Liver (tissue), 9 donors: ENCODE data around the gene TYMS. TPM values are rescaled to one million over a fixed set of nuclear protein-coding genes. Genes with fewer than 3 reads are reported as not detected.

ENCODE experiments used
- DNase-seq: peaks from one replicate; pipeline ENCODE4 v3.0.0-alpha.2; 2017; ENCODE audit warnings: low spot score
- H3K27ac ChIP-seq, 2 donors: one replicate each; pipeline ENCODE4 v1.7.0; 2013; ENCODE audit warnings: inconsistent platforms in 2 of 2, low read length in 2 of 2, control low read depth in 1 of 2, low read depth in 1 of 2, mild to moderate bottlenecking in 1 of 2
- H3K27me3 ChIP-seq, 4 donors: one replicate each; pipeline versions ENCODE4 v1.6.1 to v1.7.0; 2013; ENCODE audit warnings: low read length in 3 of 4, inconsistent platforms in 1 of 4, mild to moderate bottlenecking in 1 of 4, moderate library complexity in 1 of 4; ENCODE audit not compliant: control insufficient read depth in 4 of 4, insufficient read depth in 4 of 4
- H3K36me3 ChIP-seq, 4 donors: one replicate each; pipeline versions ENCODE4 v1.6.1 to v1.7.0; 2013; ENCODE audit warnings: low read length in 3 of 4, mild to moderate bottlenecking in 3 of 4, low read depth in 1 of 4, moderate library complexity in 1 of 4; ENCODE audit not compliant: control insufficient read depth in 4 of 4, insufficient read depth in 3 of 4
- H3K4me1 ChIP-seq, 4 donors: one replicate each; pipeline versions ENCODE4 v1.6.1 to v1.7.0; 2013; ENCODE audit warnings: low read length in 3 of 4, mild to moderate bottlenecking in 3 of 4, moderate library complexity in 1 of 4; ENCODE audit not compliant: control insufficient read depth in 4 of 4, insufficient read depth in 4 of 4
- H3K4me3 ChIP-seq, 3 donors: one replicate each; pipeline versions ENCODE4 v1.6.1 to v1.7.0; 2013; ENCODE audit warnings: low read length in 3 of 3, control low read depth in 1 of 3, low read depth in 1 of 3, mild to moderate bottlenecking in 1 of 3
- H3K9ac ChIP-seq, 2 donors: one replicate each; pipeline ENCODE4 v1.7.0; 2013; ENCODE audit warnings: low read length in 2 of 2, mild to moderate bottlenecking in 2 of 2, moderate library complexity in 2 of 2, control low read depth in 1 of 2, low read depth in 1 of 2
- H3K9me3 ChIP-seq, 4 donors: one replicate each; pipeline versions ENCODE4 v1.6.1 to v1.7.0; 2013; ENCODE audit warnings: low read length in 3 of 4; ENCODE audit not compliant: control insufficient read depth in 4 of 4
- EGR1 ChIP-seq, 2 donors: IDR thresholded peaks; 2 replicates each; pipeline ENCODE4 v1.6.1; 2016 to 2018; ENCODE audit warnings: antibody characterized with exemption in 2 of 2, low read depth in 2 of 2
- FOXA1 ChIP-seq: IDR thresholded peaks from 2 replicates; pipeline ENCODE4 v1.6.1; 2016; ENCODE audit warnings: antibody characterized with exemption
- FOXA2 ChIP-seq: IDR thresholded peaks from 2 replicates; pipeline ENCODE4 v1.6.1; 2016; ENCODE audit warnings: antibody characterized with exemption
- GABPA ChIP-seq, 2 donors: IDR thresholded peaks in 1 of 2; conservative IDR thresholded peaks in 1 of 2; 2 replicates each; pipeline ENCODE4 v1.6.1; 2016; ENCODE audit warnings: antibody characterized with exemption in 2 of 2, mild to moderate bottlenecking in 1 of 2, moderate library complexity in 1 of 2
- HNF4A ChIP-seq, 2 donors: conservative IDR thresholded peaks; 2 replicates each; pipeline ENCODE4 v1.6.1; 2016; ENCODE audit warnings: antibody characterized with exemption in 2 of 2, mild to moderate bottlenecking in 2 of 2
- HNF4G ChIP-seq: IDR thresholded peaks from 2 replicates; pipeline ENCODE4 v1.6.1; 2016; ENCODE audit warnings: antibody characterized with exemption
- JUND ChIP-seq, 2 donors: IDR thresholded peaks; 2 replicates each; pipeline ENCODE4 v1.6.1; 2016; ENCODE audit warnings: antibody characterized with exemption in 2 of 2
- NR2F2 ChIP-seq: IDR thresholded peaks from 2 replicates; pipeline ENCODE4 v1.6.1; 2016; ENCODE audit warnings: antibody characterized with exemption
- RAD21 ChIP-seq, 2 donors: IDR thresholded peaks; 2 replicates each; pipeline ENCODE4 v1.6.1; 2016; ENCODE audit warnings: antibody characterized with exemption in 2 of 2, mild to moderate bottlenecking in 2 of 2
- REST ChIP-seq: IDR thresholded peaks from 2 replicates; pipeline ENCODE4 v1.6.1; 2016; ENCODE audit warnings: antibody characterized with exemption, mild to moderate bottlenecking
- RXRA ChIP-seq, 2 donors: IDR thresholded peaks; 2 replicates each; pipeline ENCODE4 v1.6.1; 2017 to 2018; ENCODE audit warnings: antibody characterized with exemption in 2 of 2, mild to moderate bottlenecking in 1 of 2
- SP1 ChIP-seq: IDR thresholded peaks from 2 replicates; pipeline ENCODE4 v1.6.1; 2018; ENCODE audit warnings: antibody characterized with exemption, mild to moderate bottlenecking
- TAF1 ChIP-seq: conservative IDR thresholded peaks from 2 replicates; pipeline ENCODE4 v1.6.1; 2016; ENCODE audit warnings: antibody characterized with exemption, mild to moderate bottlenecking
- YY1 ChIP-seq: IDR thresholded peaks from 2 replicates; pipeline ENCODE4 v1.6.1; 2016; ENCODE audit warnings: antibody characterized with exemption, mild to moderate bottlenecking
- WGBS: extraction: QIAGEN DNeasy Blood & Tissue Kit; methylation state at CpG from one replicate; pipeline ENCODE4 v1.1.7; 2013; 5-methylcytosine and 5-hydroxymethylcytosine counted together
- polyA plus RNA-seq, 2 donors: library from polyadenylated mRNA; stranded (reverse) in 1 of 2; unstranded in 1 of 2; fragments of 200-250 nt in 1 of 2; fragments of >200 nt in 1 of 2; fragmentation: Nextera tagmentation in 1 of 2; extraction: Ambion mirVana in 1 of 2; gene quantifications; one replicate each; pipeline versions ENCODE4 v1.2.1 to v1.2.3, GENCODE V29; 2013 to 2015
- total RNA-seq, 2 donors: library from RNA; depleted of rRNA; stranded (reverse); fragments of >200 nt; gene quantifications; one replicate each; pipeline ENCODE4 v1.2.3, GENCODE V29; 2014
- TF ChIP-seq, protein P1 (sequence below): IDR thresholded peaks from 2 replicates; pipeline ENCODE4 v1.6.1; 2016; ENCODE audit warnings: antibody characterized with exemption
- TF ChIP-seq, protein P2 (sequence below): IDR thresholded peaks from 2 replicates; pipeline ENCODE4 v1.6.1; 2016; ENCODE audit warnings: antibody characterized with exemption
- TF ChIP-seq, protein P3 (sequence below): IDR thresholded peaks from 2 replicates; pipeline ENCODE4 v1.6.1; 2016; ENCODE audit warnings: antibody characterized with exemption
- TF ChIP-seq, protein P4 (sequence below): fragments of 150-350 bp; IDR thresholded peaks from 2 replicates; pipeline ENCODE4 v1.5.1; 2017; ENCODE audit warnings: improper control_type of control experiment, low read depth, low read length; ENCODE audit not compliant: missing input control
- donor health status: healthy.
- donor health status: healthy.
- donor health status: healthy.
- donor health status: healthy.
- donor health status: healthy.

TYMS gene
- total and polyA plus RNA-seq, 4 donors, result 0.25 to 77.4 (median 5.3) TPM

DNA sequence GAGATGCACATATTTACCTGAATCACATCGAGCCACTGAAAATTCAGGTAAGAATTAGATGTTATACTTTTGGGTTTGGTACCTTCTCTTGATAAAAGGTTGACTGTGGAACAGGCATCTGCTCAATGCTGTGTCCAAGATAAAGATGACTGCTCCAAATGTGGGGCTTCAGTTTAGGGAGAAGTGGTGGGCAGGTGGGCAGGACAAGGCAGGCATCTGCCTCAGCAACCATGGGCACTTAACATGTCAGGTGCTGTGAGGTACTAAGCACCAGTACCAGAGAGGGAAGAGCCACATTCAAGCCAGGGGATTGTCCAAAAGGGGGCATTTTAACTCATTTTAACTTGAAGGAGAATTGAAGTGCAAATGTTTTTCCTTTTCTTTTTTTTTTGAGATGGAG, 14.0 kb downstream of the TYMS start:
- 93% methylated on average over 1 of the region's 1 CpG for WGBS
- no peak overlapping the region for H3K4me3 ChIP-seq
- H3K36me3 ChIP-seq, result peaks cover 13 to 57% (median 32%) of the 10 kb centered on the region in 4 donors
- DNase-seq, result no peak
- no peaks in the 10 kb centered on the region for H3K9me3 ChIP-seq
- TF ChIP-seq JUND (IDR thresholded peaks at IDR 0.05) (no peak), RAD21 (IDR thresholded peaks at IDR 0.05) (no peak), FOXA2 (no peak), SP1 (no peak), EGR1 (IDR thresholded peaks at IDR 0.05; ENCODE audit: low read depth in 2 of 2) (no peak), HNF4G (no peak)
- TF ChIP-seq, protein P1, sequence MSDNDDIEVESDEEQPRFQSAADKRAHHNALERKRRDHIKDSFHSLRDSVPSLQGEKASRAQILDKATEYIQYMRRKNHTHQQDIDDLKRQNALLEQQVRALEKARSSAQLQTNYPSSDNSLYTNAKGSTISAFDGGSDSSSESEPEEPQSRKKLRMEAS, result no peak
- TF ChIP-seq, protein P2, sequence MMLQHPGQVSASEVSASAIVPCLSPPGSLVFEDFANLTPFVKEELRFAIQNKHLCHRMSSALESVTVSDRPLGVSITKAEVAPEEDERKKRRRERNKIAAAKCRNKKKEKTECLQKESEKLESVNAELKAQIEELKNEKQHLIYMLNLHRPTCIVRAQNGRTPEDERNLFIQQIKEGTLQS, result no peak
- H3K9ac ChIP-seq, result no peak overlapping the region
- H3K4me1 ChIP-seq, result peaks cover 0 to 6% (median 0%) of the 10 kb centered on the region in 4 donors
- H3K27me3 ChIP-seq, result no peaks in the 10 kb centered on the region
- H3K27ac ChIP-seq, result no peak overlapping the region

GRCh38 chr18:673317-673716, 15.9 kb downstream of the TYMS start:
- Histone ChIP-seq H3K27ac (no peak overlapping the region), H3K27me3 (no peaks in the 10 kb centered on the region), H3K9me3 (no peaks in the 10 kb centered on the region), H3K4me3 (no peak overlapping the region), H3K36me3 (peaks cover 20 to 75% (median 46%) of the 10 kb centered on the region in 4 donors), H3K9ac (no peak overlapping the region), H3K4me1 (peaks cover 0 to 5% (median 0%) of the 10 kb centered on the region in 4 donors)
- 78% methylated on average over 3 of the region's 3 CpGs for WGBS
- TF ChIP-seq YY1, result no peak
- no peak for DNase-seq

DNA sequence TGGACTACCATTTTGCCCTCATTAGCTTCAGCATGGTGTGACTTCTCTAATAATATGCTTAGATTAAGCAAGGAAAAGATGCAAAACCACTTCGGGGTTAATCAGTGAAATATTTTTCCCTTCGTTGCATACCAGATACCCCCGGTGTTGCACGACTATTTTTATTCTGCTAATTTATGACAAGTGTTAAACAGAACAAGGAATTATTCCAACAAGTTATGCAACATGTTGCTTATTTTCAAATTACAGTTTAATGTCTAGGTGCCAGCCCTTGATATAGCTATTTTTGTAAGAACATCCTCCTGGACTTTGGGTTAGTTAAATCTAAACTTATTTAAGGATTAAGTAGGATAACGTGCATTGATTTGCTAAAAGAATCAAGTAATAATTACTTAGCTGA, 16.3 kb downstream of the TYMS start:
- no peak overlapping the region for H3K4me3 ChIP-seq
- no peak overlapping the region for H3K9ac ChIP-seq
- peaks cover 0 to under 1% (median 0%) of the 10 kb centered on the region in 4 donors for H3K4me1 ChIP-seq
- TF ChIP-seq, protein P3, sequence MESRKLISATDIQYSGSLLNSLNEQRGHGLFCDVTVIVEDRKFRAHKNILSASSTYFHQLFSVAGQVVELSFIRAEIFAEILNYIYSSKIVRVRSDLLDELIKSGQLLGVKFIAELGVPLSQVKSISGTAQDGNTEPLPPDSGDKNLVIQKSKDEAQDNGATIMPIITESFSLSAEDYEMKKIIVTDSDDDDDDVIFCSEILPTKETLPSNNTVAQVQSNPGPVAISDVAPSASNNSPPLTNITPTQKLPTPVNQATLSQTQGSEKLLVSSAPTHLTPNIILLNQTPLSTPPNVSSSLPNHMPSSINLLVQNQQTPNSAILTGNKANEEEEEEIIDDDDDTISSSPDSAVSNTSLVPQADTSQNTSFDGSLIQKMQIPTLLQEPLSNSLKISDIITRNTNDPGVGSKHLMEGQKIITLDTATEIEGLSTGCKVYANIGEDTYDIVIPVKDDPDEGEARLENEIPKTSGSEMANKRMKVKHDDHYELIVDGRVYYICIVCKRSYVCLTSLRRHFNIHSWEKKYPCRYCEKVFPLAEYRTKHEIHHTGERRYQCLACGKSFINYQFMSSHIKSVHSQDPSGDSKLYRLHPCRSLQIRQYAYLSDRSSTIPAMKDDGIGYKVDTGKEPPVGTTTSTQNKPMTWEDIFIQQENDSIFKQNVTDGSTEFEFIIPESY, result no peak
- TF ChIP-seq, protein P1, result no peak
- TF ChIP-seq TAF1 (no peak), RXRA (IDR thresholded peaks at IDR 0.05) (no peak), RAD21 (IDR thresholded peaks at IDR 0.05) (no peak), YY1 (no peak), GABPA (IDR thresholded peaks at IDR 0.05 in 1 of 2, conservative IDR thresholded peaks at IDR 0.05 in 1 of 2) (no peak), JUND (IDR thresholded peaks at IDR 0.05) (no peak), HNF4G (no peak), HNF4A (conservative IDR thresholded peaks at IDR 0.05) (no peak), NR2F2 (no peak), SP1 (no peak), FOXA1 (no peak), REST (no peak)
- TF ChIP-seq, protein P4, sequence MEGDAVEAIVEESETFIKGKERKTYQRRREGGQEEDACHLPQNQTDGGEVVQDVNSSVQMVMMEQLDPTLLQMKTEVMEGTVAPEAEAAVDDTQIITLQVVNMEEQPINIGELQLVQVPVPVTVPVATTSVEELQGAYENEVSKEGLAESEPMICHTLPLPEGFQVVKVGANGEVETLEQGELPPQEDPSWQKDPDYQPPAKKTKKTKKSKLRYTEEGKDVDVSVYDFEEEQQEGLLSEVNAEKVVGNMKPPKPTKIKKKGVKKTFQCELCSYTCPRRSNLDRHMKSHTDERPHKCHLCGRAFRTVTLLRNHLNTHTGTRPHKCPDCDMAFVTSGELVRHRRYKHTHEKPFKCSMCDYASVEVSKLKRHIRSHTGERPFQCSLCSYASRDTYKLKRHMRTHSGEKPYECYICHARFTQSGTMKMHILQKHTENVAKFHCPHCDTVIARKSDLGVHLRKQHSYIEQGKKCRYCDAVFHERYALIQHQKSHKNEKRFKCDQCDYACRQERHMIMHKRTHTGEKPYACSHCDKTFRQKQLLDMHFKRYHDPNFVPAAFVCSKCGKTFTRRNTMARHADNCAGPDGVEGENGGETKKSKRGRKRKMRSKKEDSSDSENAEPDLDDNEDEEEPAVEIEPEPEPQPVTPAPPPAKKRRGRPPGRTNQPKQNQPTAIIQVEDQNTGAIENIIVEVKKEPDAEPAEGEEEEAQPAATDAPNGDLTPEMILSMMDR, result no peak
- TF ChIP-seq, protein P2, result no peak
- H3K36me3 ChIP-seq, result peaks cover 20 to 78% (median 50%) of the 10 kb centered on the region in 4 donors
- H3K9me3 ChIP-seq, result no peaks in the 10 kb centered on the region
- DNase-seq, result no peak
- no peak overlapping the region for H3K27ac ChIP-seq
- H3K27me3 ChIP-seq, result no peaks in the 10 kb centered on the region
- 77% methylated on average over 5 of the region's 5 CpGs for WGBS
